K562 (cell line): Measurements from ENCODE around the gene XRCC3. TPM values are rescaled to one million over a fixed set of nuclear protein-coding genes. Genes with fewer than 3 reads are reported as not detected.

Experiments used
- ATAC-seq: fragments of 200-7000 bp; cut with Tn5 transposase; 3 replicates; pipeline ENCODE4 v1.9.1; 2020; ENCODE audit warnings: moderate library complexity
- BruUV-seq: library from RNA; stranded (reverse); fragments of 400-500 nt; replicated peaks from 2 replicates; lab custom pipeline; 2021; lab: Mats Ljungman, UMichigan
- CTCF ChIA-PET: fragments of 300-600 bp; formaldehyde crosslinking; extraction: SDS; loops from one replicate; lab custom pipeline; 2021; ENCODE audit warnings: low intra/inter-chr PET ratio; lab: Yijun Ruan, JAX
- POLR2A ChIA-PET: fragments of 300-600, 350-650 bp; sonication (Branson Sonifier 250); formaldehyde crosslinking; extraction: SDS; loops from one replicate; lab custom pipeline; 2021; ENCODE audit warnings: antibody characterized with exemption, inconsistent platforms; lab: Yijun Ruan, JAX
- DNase-seq, 4 experiments: peaks; one replicate each; pipeline versions ENCODE4 v3.0.0 to v3.0.0-alpha.2; 2011 to 2018; ENCODE audit warnings: low spot score in 3 of 4, mixed read lengths in 3 of 4; ENCODE audit errors: extremely low read depth in 1 of 4
- FAIRE-seq: peaks from 2 replicates; lab custom pipeline; 2011; peaks lifted over from hg19 to GRCh38; lab: Jason Lieb, UNC
- H2AFZ ChIP-seq: 2 replicates; pipeline ENCODE4 v1.6.0; 2011; ENCODE audit warnings: low read depth, low read length, control low read depth, inconsistent platforms
- H3K27ac ChIP-seq: fragments of 200-600 bp; 3 replicates; pipeline ENCODE4 v1.8.0; 2011; ENCODE audit warnings: low read depth, mild to moderate bottlenecking, control low read depth, inconsistent platforms, low read length, moderate library complexity, mixed read lengths; ENCODE audit errors: extremely low read depth
- H3K27me3 ChIP-seq, 2 experiments: fragments of 300-600 bp in 1 of 2; 2 replicates in 1 of 2; 3 replicates in 1 of 2; pipeline versions ENCODE4 v1.6.0 to v1.8.0; 2011; ENCODE audit warnings: inconsistent platforms in 2 of 2, low read length in 2 of 2, mild to moderate bottlenecking in 1 of 2, mixed read lengths in 1 of 2, moderate library complexity in 1 of 2; ENCODE audit not compliant: control insufficient read depth in 2 of 2, insufficient read depth in 2 of 2
- H3K36me3 ChIP-seq: fragments of 300-600 bp; 3 replicates; pipeline ENCODE4 v1.8.0; 2011; ENCODE audit warnings: mild to moderate bottlenecking, low read length, inconsistent platforms; ENCODE audit not compliant: control insufficient read depth, insufficient read depth
- H3K4me1 ChIP-seq, 2 experiments: fragments of 200-600 bp in 1 of 2; replicated peaks in 1 of 2; 2 replicates in 1 of 2; 3 replicates in 1 of 2; pipeline versions ENCODE4 v1.5.1 to v1.8.0; 2011; ENCODE audit warnings: inconsistent platforms in 2 of 2, low read length in 2 of 2, mild to moderate bottlenecking in 1 of 2, mixed read lengths in 1 of 2, moderate library complexity in 1 of 2; ENCODE audit not compliant: control insufficient read depth in 2 of 2, insufficient read depth in 2 of 2
- H3K4me2 ChIP-seq: 2 replicates; pipeline ENCODE4 v1.6.1; 2011; ENCODE audit warnings: low read length, control low read depth, inconsistent platforms, mixed read lengths; ENCODE audit not compliant: insufficient read depth
- H3K4me3 ChIP-seq: fragments of 200-600 bp; sonication (generic), shearing (Covaris generic); 2 replicates; pipeline ENCODE4 v1.5.1; 2016; ENCODE audit warnings: control low read depth, inconsistent platforms
- H3K79me2 ChIP-seq: fragments of 200-600 bp; 3 replicates; pipeline ENCODE4 v1.8.0; 2011; ENCODE audit warnings: low read length, inconsistent platforms; ENCODE audit not compliant: control insufficient read depth, insufficient read depth
- H3K9ac ChIP-seq, 2 experiments: 2 replicates each; pipeline versions ENCODE4 v1.6.0 to v1.6.1; 2011; ENCODE audit warnings: low read depth in 2 of 2, low read length in 2 of 2, control low read depth in 1 of 2, inconsistent platforms in 1 of 2, mild to moderate bottlenecking in 1 of 2, mixed read lengths in 1 of 2; ENCODE audit not compliant: insufficient read depth in 1 of 2
- H3K9me1 ChIP-seq: one replicate; pipeline ENCODE4 v1.6.0; 2011; ENCODE audit warnings: inconsistent platforms, mild to moderate bottlenecking, low read length, moderate library complexity; ENCODE audit not compliant: control insufficient read depth, insufficient read depth
- H3K9me3 ChIP-seq: replicated peaks from 2 replicates; pipeline ENCODE4 v1.5.1; 2011; ENCODE audit warnings: low read depth, low read length, inconsistent platforms; ENCODE audit not compliant: control insufficient read depth, insufficient read depth
- H4K20me1 ChIP-seq: replicated peaks from 2 replicates; pipeline ENCODE4 v1.6.1; 2011; ENCODE audit warnings: low read length, inconsistent platforms, mixed read lengths; ENCODE audit not compliant: control insufficient read depth, insufficient read depth
- ADNP ChIP-seq: fragments of 200-800 bp; sonication (Bioruptor generic); IDR thresholded peaks from 2 replicates; pipeline ENCODE4 v1.6.1; 2016; ENCODE audit warnings: missing genetic modification characterization, missing compliant biosample characterization
- MCM2 ChIP-seq: fragments of 450-650 bp; IDR thresholded peaks from 2 replicates; pipeline ENCODE4 v1.6.1; 2017; ENCODE audit warnings: low read depth, mild to moderate bottlenecking
- POLR2H ChIP-seq: IDR thresholded peaks from 2 replicates; pipeline ENCODE4 v1.6.1; 2016; ENCODE audit warnings: missing genetic modification characterization, low read depth, mild to moderate bottlenecking, control low read depth, missing compliant biosample characterization, moderate library complexity
- POU5F1 ChIP-seq: fragments of 150-350 bp; IDR thresholded peaks from 2 replicates; pipeline ENCODE4 v1.6.1; 2014; ENCODE audit warnings: borderline replicate concordance, low read length, low read depth, mild to moderate bottlenecking; ENCODE audit not compliant: partially characterized antibody
- ZNF133 ChIP-seq: fragments of 250-450 bp; sonication (Bioruptor Pico); IDR thresholded peaks from 2 replicates; pipeline ENCODE4 v1.4.0; 2020; ENCODE audit warnings: mild to moderate bottlenecking
- ZNF217 ChIP-seq: sonication (generic); formaldehyde crosslinking; IDR thresholded peaks from 2 replicates; pipeline ENCODE4 v1.8.0; 2022; ENCODE audit warnings: mild to moderate bottlenecking, missing genetic modification reagents
- ZNF311 ChIP-seq: fragments of 250-450 bp; sonication (Bioruptor Pico); IDR thresholded peaks from 2 replicates; pipeline ENCODE4 v1.4.0; 2020; ENCODE audit warnings: mild to moderate bottlenecking, moderate library complexity
- ZNF76 ChIP-seq: fragments of 250-450 bp; sonication (Bioruptor Pico); IDR thresholded peaks from 2 replicates; pipeline ENCODE4 v1.4.0; 2020; ENCODE audit warnings: mild to moderate bottlenecking, moderate library complexity, borderline replicate concordance
- ZNF780A ChIP-seq: fragments of 250-450 bp; sonication (Bioruptor Pico); IDR thresholded peaks from 2 replicates; pipeline ENCODE4 v1.5.0; 2021; ENCODE audit warnings: mild to moderate bottlenecking
- WGBS: fragments of 100-300 bp; shearing (Covaris generic); methylation state at CpG from one replicate; pipeline ENCODE4 v1.1.6; 2016; ENCODE audit warnings: low coverage, mixed read lengths; ENCODE audit not compliant: insufficient coverage; ENCODE audit errors: missing lambda C conversion rate; 5-methylcytosine and 5-hydroxymethylcytosine counted together
- in situ Hi-C: fragments of 300-500 bp; cut with MboI; formaldehyde crosslinking; loops from 4 replicates; pipeline ENCODE4 v1.15.0; 2018; ENCODE audit warnings: inconsistent platforms, mixed read lengths
- intact Hi-C: fragments of 100-400 bp; cut with micrococcal nuclease; formaldehyde crosslinking; loops from 2 replicates; pipeline ENCODE4 v1.14.2; 2022
- polyA plus RNA-seq, 8 experiments: library from polyadenylated mRNA; depleted of rRNA in 4 of 8; stranded (reverse) in 5 of 8; unstranded in 3 of 8; fragments of >200 nt; fragmentation: Nextera tagmentation in 2 of 8; fragmentation: Illumina TruSeq in 1 of 8; extraction: Ambion mirVana in 2 of 8; extraction: Trizol in 1 of 8; gene quantifications; 2 replicates each; pipeline versions ENCODE4 v1.2.1 to v1.2.3, GENCODE V29; 2011 to 2014; ENCODE audit warnings: inconsistent platforms in 1 of 8, missing spikeins in 1 of 8
- total RNA-seq, 7 experiments: library from RNA; depleted of rRNA in 6 of 7; stranded (reverse); fragments of >200 nt in 6 of 7; fragmentation: Illumina TruSeq in 2 of 7; extraction: Trizol in 2 of 7; gene quantifications; 2 replicates each; pipeline versions ENCODE4 v1.2.1 to v1.2.3, GENCODE V29; 2011 to 2021; ENCODE audit warnings: low replicate concordance in 1 of 7
- TF ChIP-seq, protein P1 (sequence below): sonication (generic); formaldehyde crosslinking; IDR thresholded peaks from 2 replicates; pipeline ENCODE4 v1.8.0; 2022; ENCODE audit warnings: missing genetic modification reagents, mild to moderate bottlenecking, moderate library complexity, borderline replicate concordance
- TF ChIP-seq, protein P2 (sequence below): fragments of 250-450 bp; sonication (Bioruptor Pico); IDR thresholded peaks from 2 replicates; pipeline ENCODE4 v1.6.1; 2021; ENCODE audit warnings: mild to moderate bottlenecking
- TF ChIP-seq, protein P3 (sequence below): fragments of 450-650 bp; IDR thresholded peaks from one replicate; pipeline ENCODE4 v1.6.1; 2018; ENCODE audit warnings: mild to moderate bottlenecking, moderate library complexity; ENCODE audit not compliant: partially characterized antibody
- TF ChIP-seq, protein P4 (sequence below): fragments of 200-800 bp; sonication (Bioruptor generic); IDR thresholded peaks from 2 replicates; pipeline ENCODE4 v1.6.1; 2017; ENCODE audit warnings: missing genetic modification characterization, missing compliant biosample characterization

XRCC3 gene
- total and polyA plus RNA-seq, 9 of the 15 experiments (the other 6 are each of a cell fraction or from before 2014, with no cell fraction given): 0.34 to 59.3 (median 30.3) TPM

DNA sequence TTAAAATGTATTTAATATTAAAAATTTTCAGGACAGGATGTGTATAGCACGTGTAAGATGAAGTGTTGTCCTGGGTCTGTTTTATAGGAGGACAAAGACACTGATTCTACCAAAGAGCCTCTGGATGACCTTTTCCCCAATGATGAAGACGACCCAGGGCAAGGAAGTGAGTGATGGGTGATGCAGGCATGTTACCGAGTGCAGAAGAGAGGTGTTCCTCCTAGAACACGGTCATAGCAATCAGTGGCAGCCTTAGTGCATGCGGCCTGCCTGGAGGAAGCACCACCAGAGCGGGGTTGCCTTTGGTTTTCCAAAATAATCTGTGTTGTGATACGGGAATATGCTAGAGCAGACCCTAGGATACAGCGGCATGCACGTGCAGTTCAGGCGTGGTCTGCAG, 53.2 kb downstream of the XRCC3 start (continued):
- TF ChIP-seq POLR2H (tag) (no peak), ZNF133 (no peak), ZNF311 (no peak), ZNF780A (no peak), POU5F1 (no peak), MCM2 (no peak)
- TF ChIP-seq, protein P1, sequence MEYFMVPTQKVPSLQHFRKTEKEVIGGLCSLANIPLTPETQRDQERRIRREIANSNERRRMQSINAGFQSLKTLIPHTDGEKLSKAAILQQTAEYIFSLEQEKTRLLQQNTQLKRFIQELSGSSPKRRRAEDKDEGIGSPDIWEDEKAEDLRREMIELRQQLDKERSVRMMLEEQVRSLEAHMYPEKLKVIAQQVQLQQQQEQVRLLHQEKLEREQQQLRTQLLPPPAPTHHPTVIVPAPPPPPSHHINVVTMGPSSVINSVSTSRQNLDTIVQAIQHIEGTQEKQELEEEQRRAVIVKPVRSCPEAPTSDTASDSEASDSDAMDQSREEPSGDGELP (CRISPR knock-in tag): no peak
- TF ChIP-seq, protein P2, sequence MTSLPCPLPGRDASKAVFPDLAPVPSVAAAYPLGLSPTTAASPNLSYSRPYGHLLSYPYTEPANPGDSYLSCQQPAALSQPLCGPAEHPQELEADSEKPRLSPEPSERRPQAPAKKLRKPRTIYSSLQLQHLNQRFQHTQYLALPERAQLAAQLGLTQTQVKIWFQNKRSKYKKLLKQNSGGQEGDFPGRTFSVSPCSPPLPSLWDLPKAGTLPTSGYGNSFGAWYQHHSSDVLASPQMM (CRISPR knock-in tag): no peak

DNA sequence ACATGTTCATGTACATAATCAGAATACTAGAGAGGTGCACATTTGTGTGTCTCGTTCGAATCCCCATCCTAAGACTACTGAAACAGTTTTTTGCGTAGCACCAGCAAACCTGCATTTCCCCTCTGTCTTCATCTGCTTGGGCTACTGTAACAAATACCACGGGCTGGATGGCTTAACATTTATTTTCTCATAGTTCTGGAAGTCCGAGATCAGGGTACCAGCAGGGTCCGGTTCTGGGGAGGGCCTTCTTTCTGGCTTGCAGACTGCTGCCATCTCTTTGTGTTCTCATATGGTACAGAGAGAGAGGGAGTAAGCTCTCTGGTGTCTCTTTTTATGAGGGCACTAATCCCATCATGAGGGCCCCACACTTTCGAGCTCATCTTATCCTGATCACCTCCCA, 55.6 kb downstream of the XRCC3 start:
- intact Hi-C loops: no loop called here
- H3K27me3 ChIP-seq: no peaks in the 10 kb centered on the region
- H3K36me3 ChIP-seq: peaks cover 68% of the 10 kb centered on the region
- no peaks in the 10 kb centered on the region for H3K9me1 ChIP-seq
- DNase-seq (no peak), FAIRE-seq (no peak), ATAC-seq (no peak)
- in situ Hi-C loops: no loop called here
- 82% methylated on average over 6 of the region's 7 CpGs for WGBS
- BruUV-seq: no TSS peak
- H3K9me3 ChIP-seq: no peaks in the 10 kb centered on the region
- no peaks in the 10 kb centered on the region for H3K4me1 ChIP-seq
- H3K4me3 ChIP-seq: no peak overlapping the region
- H3K27ac ChIP-seq: no peak overlapping the region
- H3K79me2 ChIP-seq: no peaks in the 10 kb centered on the region; the same call in 2 of the 3 replicates
- no peak overlapping the region for H3K9ac ChIP-seq
- H4K20me1 ChIP-seq: no peaks in the 10 kb centered on the region
- no peak overlapping the region for H3K4me2 ChIP-seq
- POLR2A ChIA-PET: interaction anchor here (0.6 kb wide), 1 partner anchor 16 kb away, joined by 3 read pairs; no protein-coding TSS in a partner anchor
- no peak overlapping the region for H2AFZ ChIP-seq
- CTCF ChIA-PET: no interaction called here
- TF ChIP-seq, protein P3, sequence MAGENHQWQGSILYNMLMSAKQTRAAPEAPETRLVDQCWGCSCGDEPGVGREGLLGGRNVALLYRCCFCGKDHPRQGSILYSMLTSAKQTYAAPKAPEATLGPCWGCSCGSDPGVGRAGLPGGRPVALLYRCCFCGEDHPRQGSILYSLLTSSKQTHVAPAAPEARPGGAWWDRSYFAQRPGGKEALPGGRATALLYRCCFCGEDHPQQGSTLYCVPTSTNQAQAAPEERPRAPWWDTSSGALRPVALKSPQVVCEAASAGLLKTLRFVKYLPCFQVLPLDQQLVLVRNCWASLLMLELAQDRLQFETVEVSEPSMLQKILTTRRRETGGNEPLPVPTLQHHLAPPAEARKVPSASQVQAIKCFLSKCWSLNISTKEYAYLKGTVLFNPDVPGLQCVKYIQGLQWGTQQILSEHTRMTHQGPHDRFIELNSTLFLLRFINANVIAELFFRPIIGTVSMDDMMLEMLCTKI: no peak
- TF ChIP-seq, protein P4, sequence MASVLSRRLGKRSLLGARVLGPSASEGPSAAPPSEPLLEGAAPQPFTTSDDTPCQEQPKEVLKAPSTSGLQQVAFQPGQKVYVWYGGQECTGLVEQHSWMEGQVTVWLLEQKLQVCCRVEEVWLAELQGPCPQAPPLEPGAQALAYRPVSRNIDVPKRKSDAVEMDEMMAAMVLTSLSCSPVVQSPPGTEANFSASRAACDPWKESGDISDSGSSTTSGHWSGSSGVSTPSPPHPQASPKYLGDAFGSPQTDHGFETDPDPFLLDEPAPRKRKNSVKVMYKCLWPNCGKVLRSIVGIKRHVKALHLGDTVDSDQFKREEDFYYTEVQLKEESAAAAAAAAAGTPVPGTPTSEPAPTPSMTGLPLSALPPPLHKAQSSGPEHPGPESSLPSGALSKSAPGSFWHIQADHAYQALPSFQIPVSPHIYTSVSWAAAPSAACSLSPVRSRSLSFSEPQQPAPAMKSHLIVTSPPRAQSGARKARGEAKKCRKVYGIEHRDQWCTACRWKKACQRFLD (CRISPR knock-in tag): no peak
- TF ChIP-seq ZNF217 (no peak), ADNP (no peak), ZNF76 (CRISPR knock-in tag) (no peak)
